CD4-positive, alpha-beta T cell treated with Interleukin-12 subunit alpha and Interleukin-12 subunit beta, for 1 hour (primary cell): ENCODE data around the gene DENND6B.
"Not testable (repeated sequence)": the region's sequence is repeated elsewhere in the genome, so short reads cannot be mapped to it uniquely, and the experiment has no call there.

Experiments
- DNase-seq: peaks from one replicate; pipeline ENCODE4 v3.0.0-alpha.2; 2020

DENND6B gene, protein sequence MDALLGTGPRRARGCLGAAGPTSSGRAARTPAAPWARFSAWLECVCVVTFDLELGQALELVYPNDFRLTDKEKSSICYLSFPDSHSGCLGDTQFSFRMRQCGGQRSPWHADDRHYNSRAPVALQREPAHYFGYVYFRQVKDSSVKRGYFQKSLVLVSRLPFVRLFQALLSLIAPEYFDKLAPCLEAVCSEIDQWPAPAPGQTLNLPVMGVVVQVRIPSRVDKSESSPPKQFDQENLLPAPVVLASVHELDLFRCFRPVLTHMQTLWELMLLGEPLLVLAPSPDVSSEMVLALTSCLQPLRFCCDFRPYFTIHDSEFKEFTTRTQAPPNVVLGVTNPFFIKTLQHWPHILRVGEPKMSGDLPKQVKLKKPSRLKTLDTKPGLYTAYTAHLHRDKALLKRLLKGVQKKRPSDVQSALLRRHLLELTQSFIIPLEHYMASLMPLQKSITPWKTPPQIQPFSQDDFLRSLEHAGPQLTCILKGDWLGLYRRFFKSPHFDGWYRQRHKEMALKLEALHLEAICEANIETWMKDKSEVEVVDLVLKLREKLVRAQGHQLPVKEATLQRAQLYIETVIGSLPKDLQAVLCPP

DNA sequence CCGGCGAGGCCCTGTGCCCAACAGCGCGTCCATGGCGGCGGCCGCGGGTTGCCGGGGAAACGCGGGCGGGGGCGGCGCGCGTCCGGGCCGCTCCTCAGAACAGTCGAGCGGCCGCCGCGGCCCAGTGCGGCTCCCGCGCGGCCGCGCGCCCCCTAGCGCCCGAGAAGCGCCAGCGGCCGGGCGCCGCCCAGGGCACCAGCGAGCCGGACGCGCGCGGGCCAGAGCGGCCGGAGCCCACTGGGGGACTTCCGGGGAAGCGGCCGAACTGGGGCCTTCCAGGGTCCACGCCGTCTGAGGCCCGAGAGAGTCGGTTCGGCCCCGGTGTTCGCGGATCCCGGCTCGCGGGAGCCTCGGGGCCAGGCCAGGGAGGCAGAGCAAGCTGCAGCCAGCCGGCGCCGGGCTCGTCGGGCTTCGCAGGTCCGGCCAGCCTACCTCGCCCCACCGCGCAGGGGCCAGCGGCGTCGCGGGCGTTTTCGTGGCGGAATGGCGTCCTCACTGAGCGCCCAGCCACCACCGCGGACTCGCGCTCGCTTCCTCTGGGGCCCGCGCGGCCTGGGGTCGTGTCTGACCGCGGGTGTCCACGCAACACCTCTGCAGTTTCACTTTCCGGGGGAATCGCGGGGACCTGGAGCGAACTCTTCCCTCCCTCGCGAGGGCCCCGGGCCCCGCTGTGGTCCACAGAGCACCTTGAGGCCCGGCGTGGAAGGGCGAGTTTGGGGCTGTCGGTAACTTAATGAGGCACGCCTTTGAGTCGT, at the start of gene DENND6B:
TSS of gene DENND6B (minus strand) at position 57 of the 755 bp plus-strand sequence. CDS start at position 33, 24 bp downstream.
- peak; percentile 77 for DNase-seq

DNA sequence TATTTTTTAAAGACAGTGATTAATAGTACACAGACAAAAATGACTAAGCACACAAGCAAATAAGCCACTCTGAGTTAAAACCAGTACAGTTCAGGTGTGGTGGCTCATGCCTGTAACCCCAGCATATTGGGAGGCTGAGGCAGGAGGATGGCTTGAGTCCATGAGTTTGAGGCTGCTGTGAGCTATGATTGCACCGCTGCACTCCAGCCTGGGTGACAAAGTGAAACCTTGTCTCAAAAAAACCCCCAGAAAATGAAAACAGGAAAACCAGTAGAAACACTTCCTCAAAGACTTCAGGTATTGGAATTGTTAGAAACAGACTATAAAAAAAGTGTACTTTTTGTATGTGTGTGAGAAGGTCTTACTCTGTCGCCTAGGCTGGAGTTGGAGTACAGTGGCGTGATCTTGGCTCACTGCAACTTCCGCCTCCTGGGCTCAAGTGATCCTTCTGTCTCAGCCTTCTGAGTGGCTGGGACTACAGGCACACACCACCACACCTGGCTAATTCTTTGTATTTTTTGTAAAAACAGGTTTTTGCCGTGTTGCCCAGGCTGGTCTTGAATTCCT, 49.4 kb upstream of the DENND6B start:
- DNase-seq: no peak

DNA sequence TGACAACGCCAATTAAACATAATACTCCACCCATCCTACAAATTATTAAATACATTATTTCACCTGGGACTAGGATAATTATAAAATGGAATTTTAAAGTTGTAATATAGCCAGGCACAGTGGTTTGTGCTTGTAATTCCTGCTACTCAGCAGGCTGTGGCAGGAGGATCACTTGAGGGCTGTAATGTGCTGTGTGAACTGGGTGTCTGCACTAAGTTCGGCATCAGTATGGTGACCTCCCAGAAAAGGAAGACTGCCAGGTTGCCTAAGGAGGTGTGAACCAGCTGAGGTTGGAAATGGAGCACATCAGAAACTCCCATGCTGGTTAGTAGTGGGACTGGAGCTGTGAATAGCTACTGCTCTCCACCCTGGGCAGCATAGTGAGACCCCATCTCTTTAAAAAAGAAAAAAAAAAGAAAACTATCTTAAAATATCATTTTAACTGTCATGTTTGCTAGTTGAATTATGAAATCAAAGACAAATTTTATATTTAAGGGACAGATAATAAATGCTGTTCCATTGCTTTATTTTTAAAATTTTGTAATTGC, 44.4 kb upstream of the DENND6B start:
- DNase-seq: no peak

DNA sequence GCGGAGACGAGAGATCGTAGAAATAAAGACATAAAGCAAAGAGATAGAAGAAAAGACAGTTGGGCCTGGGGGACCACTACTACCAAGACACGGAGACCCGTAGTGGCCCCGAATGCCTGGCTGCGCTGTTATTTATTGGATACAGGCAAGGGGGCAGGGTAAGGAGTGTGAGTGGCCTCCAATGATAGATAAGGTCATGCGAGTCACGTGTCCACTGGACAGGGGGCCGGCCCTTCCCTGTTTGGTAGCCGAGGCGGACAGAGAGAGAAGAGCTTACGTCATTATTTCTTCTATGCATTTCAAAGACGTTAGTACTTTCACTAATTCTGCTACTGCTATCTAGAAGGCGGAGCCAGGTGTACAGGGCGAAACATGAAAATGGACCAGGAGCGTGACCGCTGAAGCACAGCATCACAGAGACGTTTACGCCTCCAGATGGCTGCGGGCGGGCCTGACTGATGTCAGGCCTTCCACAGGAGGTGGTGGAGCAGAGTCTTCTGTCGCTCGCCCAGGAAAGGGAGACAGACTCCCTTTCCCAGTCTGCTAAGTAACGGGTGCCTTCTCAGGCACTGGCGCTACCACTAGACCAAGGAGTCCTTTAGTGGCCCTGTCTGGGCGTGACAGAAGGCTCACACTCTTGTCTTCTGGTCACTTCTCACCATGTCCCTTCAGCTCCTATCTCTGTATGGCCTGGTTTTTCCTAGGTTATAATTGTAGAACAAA, 41.1 kb upstream of the DENND6B start:
- no peak for DNase-seq

DNA sequence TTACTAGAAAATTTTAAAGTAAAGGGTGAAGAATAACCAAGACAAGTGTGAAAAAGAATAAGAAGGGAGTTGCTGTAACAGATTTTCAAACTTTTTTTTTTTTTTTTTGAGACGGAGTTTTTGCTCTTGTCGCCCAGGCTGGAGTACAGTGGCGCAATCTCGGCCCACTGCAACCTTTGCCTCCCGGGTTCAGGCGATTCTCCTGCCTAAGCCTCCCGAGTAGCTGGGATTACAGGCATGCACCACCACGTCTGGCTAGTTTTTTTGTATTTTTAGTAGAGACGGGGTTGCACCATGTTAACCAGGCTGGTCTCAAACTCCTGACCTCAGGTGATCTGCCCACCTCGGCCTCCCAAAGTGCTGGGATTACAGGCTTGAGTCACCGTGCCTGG, 37.0 kb upstream of the DENND6B start:
- DNase-seq: not testable (repeated sequence)

DNA sequence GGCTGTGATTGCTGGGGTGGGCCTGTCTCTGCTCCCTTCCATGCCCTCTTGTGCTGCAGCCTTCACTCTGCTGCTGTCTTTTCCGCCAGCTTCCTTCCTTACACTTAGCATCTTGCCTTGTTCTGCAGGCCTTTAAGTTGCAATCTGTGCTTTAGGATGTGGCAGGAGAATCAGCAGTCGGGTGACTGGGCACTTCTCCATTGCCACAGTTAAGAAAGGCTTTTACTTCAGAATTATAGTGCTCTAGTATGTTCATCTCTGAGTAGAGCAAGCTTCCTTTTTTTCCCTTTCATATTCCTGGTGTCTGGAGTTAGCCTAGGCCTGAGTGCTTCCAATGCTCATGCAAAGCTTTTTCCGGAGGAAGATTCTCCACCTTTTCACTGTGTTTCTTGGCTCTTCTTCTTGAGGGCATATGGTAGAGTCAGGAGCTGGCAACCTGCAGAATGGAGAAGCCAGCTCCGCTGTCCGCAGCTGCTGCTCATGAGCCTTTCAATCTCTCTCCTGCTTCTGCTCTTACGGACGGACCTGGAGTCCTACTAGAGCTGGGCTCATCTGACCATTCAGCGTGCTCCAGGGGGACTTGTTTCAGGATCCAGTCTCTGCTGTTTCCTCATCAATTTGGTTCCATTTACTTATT, 36.5 kb upstream of the DENND6B start:
- no peak for DNase-seq

DNA sequence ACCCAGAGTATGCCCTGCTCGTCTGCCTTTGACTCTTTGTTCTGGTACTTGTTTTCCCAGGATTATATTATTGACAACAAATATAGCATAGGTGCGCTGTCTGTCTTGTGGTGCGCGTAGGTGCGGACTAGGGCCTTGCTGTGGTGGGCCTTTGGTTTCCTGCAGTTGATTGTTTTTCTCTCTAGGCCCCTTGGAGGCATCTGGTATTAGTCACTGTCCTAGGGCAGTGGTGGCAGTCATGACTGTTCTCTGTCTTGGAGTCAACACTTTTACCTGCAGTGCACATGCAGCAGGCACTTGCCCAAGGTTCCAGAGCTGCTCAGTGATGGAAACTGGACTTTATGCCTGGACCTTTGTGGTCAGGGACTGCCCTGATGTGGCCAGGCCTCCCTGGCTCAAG, 34.9 kb upstream of the DENND6B start:
- DNase-seq: peak; percentile 33

DNA sequence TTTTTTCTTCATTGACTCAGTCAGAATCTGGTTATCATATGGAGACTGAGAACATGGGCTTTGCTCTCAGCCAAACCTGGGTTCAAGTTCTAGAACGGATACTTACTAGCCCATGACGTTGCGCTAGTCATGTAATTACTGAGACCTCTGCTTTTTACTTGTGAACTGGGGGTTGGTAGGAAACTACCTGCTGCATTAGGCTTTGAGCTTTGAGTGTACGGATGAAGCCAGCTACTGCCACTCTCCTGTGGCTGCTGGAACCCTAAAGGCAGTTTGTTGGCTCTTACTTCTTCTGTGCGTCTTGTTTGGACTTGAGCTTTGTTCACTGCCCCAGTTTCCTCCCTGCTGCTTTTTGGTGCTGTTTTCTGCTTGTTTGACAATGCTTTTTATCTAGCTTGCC, 34.4 kb upstream of the DENND6B start:
- DNase-seq: peak; percentile 10

DNA sequence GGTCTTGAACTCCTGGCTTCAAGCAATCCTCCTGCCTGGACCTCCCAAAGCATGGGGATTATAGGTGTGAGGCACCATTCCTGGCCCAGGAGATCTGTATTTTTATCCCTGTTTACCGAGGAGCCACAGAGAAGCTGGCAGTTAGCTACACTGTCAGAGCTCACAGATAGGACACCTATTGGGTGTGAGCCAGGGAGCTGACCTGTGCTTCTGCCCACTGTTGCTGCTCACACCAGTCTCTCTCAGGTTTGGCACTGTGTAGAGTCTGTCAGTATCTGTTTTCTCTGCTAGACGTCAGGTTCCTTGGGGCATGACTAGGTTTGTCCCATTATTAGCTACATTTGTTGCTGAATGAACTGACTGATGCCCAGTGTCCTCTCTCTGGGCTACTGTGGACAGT, 33.8 kb upstream of the DENND6B start:
- no peak for DNase-seq

DNA sequence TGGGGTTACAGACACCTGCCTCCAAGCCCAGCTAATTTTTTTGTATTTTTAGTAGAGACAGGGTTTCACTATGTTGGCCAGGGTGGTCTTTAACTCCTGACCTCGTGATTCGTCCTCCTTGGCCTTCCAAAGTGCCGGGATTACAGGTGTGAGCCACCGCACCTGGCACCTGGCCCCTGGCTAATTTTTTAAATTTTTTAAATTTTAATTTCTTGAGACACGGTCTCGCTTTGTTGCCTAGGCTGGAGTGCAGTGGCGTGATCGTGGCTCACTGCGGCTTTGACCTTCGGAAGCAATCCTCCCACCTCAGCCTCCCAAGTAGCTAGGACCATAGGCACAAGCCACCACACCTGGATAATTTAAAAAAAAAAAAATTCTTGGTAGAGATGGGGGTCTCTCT, 30.9 kb upstream of the DENND6B start:
- no peak for DNase-seq

DNA sequence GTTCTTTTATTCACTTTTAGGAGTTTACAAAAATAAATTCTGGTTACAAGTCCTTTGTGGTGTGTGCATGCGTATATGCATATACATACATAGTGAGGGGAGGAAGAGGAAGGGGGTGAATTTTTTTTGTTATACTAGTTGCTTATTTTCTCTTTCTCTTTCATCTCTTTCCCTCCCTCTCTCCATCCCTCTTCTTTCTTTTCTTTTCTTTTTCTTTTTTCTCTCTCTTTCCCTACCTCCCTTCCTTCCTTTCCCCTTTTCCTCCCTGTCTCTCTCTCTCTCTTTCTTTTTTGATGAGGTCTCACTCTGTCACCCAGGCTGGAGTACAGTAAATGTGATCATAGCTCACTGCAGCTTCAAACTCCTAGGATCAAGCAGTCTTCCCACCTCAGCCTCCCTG, 30.4 kb upstream of the DENND6B start:
- no peak for DNase-seq

DNA sequence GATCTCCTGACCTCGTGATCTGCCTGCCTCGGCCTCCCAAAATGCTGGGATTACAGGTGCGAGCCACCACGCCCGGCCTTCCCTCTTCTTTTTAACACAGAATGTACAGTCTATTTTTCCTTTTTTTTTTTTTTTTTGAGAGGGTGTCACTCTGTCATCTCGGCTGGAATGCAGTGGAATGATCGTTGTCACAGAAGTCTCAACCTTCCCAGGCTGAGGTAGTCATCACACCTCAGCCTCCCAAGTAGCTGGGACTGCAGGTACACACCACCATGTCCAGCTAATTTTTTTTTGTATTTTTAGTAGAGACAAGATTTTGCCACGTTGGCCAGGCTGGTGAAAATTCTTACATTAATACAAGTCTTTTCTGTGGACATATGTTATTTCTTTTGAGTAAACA, 29.4 kb upstream of the DENND6B start:
- no peak for DNase-seq

DNA sequence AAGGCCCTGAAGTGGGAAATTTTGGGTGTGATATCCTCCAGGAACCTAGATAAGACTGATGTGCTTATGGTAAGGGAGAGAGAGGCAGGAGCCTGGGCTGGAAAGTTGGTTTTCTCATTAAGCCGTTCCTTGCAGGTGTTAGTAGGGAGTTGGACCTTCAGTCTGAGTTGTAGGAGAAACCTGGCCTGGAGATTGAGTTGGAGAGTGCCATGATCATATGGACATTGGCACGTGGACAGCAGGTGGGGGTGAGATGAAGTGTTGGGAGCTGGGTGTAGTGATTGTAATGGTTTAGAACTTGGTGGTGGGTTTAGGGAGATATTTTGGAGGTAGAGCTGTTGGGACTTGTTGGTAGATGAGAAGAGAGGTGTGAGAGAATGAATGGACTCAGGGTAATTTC, 21.2 kb upstream of the DENND6B start:
- no peak for DNase-seq

DNA sequence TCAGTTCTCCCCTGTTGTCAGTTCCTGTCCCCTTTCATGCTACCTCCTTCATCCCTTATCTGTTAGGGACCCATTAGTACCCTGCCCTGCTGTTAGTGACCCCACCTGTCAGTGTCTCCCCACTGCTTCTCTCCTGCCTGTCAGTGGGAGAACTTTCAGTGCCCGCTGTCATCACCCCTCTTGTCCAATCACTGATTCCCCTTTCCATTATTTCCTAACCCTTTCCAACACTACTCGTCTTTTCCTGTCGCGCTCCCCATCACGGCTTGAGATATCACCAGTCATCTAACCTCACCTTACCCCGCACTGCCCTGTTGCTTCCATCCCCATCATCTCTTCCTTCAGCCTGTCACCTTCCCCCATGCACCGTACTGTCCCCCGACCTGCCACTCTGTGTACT, 20.3 kb upstream of the DENND6B start:
- DNase-seq: no peak

DNA sequence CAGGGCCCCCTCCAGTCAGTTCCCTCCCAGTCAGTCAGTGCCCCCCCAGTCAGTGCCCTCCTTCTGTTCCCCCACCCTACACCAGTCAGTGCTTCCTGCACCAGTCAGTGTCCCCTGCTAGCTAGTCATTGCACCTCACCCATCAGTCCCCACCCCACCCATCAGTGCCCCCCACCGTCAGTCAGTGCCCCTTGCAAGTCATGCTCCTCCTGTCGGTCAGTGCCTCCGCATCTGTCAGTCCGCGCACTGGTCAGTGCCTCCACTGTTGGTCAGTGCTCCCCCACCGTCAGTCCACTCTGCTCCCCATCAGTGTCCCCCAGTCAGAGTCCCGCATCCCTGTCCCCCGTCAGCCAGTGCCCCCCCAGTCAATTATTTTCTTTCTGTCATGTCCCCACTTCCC, 19.7 kb upstream of the DENND6B start:
- no peak for DNase-seq

DNA sequence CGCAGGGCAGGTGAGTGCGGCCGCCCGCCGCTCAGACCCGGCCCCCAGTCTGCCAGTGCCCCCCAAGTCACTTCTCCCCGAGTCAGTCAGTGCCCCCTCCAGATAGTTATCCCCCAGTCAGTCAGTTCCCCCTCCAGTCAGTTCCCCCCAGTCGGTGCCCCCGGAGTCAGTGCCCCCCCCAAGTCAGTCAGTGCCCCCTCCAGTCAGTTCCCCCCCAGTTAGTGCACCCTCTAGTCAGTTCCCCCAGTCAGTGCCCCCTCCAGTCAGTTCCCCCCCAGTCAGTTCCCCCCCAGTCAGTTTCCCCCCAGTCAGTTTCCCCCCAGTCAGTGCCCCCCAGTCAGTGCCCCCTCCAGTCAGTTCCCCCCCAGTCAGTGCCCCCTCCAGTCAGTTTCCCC, 16.7 kb upstream of the DENND6B start:
- no peak for DNase-seq

DNA sequence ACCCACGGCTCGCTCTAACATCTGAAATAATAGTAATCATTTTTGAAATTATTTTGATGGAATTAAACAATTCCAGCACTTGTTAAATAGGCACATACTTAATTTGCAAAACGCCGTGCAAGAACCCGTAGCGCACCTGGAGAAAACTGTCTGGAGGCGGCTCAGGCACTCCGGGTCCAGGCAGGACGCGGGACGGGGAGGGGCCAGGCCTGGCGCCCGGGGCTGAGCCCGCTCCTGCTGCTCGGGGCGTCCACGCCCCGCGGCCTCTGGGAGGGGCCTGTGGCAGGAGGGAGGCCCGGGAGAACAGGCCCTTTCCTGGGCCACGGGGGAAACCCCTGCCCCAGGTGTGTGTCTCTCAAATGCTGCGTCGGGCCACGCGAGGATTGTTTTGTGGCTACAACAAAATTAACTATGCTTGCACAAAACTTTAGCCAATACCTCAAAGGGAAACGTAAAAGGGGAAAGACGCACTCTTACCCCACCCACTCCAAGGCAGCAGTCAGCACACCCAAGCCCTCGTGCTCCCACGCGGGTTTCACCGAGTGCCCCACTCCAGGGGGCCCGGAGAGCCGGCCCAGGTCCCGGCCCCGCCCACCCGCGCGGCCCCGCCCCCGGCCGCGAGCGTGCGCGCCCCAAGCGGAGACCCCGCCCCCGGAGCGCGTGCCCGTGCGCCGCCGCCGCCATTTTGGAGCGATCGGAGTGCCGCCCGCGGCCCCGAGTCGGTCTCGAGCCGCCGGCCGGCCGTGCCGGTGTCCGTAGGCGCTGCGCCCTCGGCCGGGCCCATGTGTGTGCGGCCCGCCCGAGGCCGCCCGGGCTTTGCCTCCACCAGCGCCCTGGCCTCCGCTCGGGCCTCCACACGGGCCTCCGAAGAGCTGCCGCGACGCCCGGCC, 16.1 kb upstream of the DENND6B start, which contains the start of gene PPP6R2:
TSS of gene PPP6R2 (plus strand) at position 677 of the 890 bp plus-strand sequence. CDS start 50,582 bp downstream, outside the sequence.
- peak; percentile 91 for DNase-seq

DNA sequence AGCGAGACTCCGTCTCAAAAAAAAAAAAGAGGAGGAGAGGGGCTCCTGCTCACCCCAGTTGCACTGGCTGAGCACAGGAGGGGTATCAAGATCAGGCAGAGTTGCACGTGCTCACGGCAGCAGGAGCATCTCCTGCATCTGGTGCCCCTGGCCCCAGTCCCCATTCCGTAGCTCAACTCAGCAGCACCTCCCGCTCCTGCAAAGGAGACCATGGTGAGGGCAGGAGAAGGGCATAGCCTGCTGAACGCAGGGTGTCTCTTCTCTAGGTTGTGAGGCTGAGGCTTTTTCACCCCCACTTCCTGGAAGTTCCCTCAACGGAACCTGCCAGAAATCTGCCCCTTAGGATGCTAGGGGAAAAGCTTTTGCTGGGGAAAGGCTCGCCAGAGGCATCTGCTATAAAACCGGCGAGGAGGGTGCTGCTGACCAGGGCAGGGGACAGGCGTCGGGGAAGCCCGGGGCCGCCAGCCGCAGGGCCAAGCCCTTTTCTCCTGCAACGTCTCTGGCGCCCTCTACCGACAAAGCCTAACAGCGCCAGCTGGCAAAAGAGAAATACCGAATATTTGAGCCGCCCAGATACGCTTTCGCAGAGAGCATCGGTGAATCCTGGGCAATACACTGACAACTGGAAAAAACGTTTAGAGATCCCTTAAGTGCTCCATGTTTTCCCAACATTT, 15.3 kb upstream of the DENND6B start:
- peak; percentile 88 for DNase-seq

DNA sequence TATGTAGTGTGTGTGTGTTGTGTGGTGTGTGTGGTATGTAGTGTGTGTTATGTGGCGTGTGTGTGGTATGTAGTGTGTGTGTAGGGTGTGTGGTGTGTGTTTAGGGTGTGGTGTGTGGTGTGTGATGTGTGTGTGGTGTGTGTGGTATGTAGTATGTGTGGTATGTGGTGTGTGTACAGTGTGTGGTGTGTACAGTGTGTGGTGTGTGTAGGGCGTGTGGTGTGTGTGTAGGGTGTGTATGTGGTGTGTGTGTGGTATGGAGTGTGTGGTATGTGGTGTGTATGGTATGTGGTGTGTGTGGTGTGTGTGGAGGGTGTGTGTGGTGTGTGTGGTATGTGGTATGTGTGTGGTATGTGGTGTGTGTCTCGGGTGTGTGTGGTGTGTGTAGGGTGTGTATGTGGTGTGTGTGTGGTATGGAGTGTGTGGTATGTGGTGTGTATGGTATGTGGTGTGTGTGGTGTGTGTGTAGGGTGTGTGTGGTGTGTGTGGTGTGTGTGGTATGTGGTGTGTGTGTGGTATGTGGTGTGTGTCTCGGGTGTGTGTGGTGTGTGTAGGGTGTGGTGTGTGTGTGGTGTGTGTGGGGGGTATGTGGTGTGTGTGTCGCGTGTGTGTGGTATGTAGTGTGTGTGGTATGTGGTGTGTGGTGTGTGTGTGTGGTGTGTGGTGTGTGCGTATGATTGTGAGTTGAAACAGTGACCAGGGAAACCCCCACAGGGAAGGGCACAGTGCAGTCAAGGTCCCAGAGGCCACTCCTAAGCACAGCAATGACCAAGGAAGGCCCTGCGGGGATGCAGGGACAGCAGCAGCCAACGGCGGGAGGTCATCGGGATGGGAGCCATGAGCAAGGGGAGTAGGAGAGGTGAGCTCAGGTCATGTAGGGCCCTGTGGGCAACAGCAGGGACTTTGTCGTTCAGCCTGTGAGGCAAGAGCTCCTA, 13.4 kb upstream of the DENND6B start:
- peak; percentile 40 for DNase-seq
